NCI-H748 (cell line): ENCODE measurements around the gene PITRM1.

Experiments used
- DNase-seq: peaks from one replicate; lab custom pipeline; 2025; ENCODE audit not compliant: unreplicated experiment; lab: John Stamatoyannopoulos, UW

Gene PITRM1

DNA sequence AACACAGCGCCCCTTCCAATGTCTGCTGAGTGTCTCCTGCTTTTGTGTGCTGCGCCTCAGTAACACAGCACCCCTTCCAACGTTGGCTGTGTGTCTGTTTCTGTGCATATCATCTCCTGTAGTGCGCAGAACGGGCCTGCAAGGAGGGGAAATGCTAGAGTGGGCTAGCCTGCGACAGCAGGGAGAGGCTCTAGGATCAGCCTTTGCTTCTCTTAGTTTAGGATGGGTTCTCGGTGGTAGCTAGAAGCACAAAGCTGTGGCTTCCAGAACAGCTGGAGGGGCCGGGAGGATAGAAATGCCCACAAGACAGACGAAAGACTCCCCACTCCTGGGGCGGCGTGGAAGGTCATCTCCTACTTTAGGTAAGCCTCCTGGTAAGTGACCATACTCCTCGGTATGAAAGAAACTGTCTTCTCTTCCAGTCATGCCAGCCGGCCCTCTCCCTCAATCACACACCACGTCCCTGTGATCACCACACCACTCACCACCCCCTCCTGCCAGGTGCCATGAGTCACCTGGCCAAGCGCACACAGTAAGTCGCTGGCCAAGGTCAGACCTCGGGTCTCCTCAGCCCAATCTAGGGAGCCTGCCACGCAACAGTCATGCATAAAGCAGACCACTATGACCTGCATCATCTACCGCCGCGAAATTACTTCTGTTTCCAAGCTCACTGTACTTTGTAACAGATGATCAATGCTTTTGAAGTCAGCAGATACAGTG is 4.8 kb downstream of the PITRM1 start:
- DNase-seq = no peak

DNA sequence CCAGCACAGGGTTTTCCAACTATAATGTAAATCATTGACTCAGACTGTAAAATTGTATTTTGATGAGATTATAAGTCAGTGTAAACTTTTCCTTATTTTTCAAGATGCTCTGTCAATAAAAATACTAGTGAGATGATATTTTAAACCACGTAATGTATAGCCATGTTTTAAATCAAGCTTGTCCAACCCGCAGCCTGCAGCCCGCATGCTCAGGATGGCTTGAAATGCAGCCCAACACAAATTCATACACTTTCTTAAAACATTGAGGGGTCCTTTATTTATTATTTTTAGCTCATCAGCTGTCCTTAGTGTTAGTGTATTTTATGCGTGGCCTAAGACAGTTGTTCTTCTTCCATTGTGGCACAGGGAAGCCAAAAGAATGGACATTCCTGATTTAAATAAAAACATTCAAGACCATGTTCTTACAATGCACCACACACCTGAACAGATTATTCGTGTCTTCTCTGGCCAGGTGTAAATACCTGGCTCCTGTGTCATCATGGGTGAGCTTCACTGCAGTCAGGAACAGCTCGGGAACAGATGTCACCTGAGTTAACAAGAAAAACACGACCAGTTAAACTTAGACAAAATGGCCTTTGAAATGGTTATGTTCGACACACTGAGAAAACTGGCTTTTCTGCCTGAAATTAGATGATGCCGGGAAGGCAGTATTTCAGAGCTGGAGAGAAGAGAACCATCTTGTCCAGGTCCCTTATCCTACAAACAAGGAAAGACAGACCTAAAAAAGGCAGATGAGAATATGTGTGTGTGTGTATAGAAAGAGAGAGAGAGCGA is 5.9 kb downstream of the PITRM1 start:
- no peak for DNase-seq

DNA sequence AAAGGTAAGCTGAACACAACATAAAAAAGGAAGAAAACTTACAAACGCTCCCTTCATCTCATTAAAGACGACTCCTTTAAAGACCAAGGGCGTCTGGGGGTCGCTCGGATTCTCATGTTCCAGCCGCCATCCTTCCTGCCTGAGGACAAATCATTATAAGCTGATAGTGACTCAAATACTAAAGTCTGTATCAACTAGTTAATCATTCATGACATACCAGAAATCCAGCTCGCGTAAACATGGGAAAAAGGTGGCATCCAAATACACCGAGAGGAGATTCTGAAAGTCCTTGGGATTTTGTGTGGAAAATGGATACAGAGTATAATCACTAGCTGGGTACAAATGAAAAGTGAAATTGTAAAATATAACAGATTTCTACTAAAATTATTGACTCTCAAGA is 7.4 kb downstream of the PITRM1 start:
- no peak for DNase-seq

DNA sequence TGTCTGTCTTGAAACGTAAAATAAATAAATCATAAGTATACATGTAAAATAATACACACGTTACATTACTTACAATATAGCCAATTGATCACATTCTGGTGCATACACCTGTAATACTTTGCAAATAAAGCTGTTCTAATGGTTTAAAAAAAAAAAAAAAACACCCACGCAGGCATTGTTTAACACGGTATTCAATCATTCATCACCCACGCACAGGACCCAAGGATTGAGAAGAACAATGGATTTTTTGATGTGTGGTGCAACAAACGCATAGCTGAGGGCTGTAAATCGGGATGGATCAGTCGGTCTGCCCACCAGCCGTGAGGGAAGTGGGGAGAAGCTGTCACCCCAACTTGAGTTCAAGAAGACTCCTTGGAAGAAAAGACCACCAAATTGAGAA is 8.7 kb downstream of the PITRM1 start:
- no peak for DNase-seq

DNA sequence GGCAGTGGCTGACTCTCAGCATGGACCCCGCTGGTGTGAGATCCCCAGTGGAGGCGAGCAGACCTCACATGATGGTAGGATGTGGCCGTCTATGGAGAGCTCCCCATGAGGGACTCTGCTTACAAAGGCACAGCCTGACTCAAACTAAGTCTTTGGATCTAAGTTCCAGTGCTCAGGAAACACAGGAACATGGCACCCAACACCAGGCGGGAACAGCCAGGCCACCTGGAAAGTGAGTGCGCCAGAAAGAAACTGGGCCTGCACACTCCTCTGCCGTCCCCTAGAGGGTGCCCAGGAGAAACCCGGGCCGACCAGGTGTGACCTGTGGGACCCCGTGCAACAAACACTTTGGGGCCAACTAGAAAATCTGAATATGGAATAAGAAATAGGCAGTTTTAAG is 10.0 kb downstream of the PITRM1 start:
- no peak for DNase-seq

DNA sequence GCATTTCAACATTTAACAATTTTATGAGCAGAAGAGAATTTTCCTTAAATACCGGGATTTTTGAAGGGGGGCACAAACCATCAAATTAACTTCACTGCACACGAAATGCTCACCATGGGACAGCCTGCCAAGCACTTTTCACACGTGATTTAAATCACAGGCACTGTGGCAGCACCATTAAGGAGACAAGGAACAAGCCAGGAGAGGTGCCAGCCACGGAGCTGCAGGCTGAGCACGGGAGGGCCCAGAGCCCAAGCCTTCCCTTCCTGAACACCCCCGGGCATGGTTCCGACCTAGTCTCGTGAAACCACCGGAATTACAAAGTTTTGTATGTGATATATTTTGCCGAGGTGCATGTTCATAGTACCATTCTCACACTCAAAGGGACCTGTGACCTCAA is 13.4 kb downstream of the PITRM1 start:
- DNase-seq = no peak

DNA sequence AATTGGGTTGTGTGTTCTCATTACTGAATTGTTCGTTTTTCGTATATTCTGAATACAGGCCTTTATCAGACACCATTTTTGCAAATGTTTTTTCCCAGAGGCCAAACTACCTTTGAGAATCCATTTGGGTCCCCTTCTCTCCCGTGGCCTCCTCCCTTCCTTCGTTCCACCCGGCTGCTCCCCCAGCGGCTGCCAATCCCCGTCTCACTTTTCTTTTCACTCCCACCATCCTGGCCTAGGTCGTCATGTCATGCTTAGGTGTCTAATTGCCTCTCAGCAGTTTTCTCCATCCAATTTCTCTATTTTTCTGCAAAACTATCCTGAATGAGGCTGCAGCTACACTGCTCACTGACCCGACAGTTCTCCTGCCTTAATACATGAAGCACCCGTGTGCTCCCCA is 17.9 kb downstream of the PITRM1 start:
- DNase-seq = no peak

DNA sequence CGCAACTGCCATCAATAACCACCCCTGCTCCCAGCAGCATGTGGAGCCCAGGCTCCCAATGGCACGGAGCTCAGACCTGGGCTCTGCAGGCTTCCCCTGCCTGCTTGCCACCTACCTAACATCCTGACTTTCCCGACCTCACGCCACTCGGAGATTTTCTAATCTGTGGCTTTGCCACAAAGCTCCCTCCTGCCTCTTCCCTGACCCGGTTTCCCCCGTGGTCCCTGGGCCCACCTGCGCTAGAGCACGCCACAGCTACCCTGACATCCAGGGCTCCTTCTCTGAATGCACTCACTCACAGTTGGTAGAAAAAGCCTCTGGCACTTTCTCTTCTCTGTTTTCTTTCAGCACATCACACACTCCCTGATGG is 20.0 kb downstream of the PITRM1 start:
- no peak for DNase-seq

DNA sequence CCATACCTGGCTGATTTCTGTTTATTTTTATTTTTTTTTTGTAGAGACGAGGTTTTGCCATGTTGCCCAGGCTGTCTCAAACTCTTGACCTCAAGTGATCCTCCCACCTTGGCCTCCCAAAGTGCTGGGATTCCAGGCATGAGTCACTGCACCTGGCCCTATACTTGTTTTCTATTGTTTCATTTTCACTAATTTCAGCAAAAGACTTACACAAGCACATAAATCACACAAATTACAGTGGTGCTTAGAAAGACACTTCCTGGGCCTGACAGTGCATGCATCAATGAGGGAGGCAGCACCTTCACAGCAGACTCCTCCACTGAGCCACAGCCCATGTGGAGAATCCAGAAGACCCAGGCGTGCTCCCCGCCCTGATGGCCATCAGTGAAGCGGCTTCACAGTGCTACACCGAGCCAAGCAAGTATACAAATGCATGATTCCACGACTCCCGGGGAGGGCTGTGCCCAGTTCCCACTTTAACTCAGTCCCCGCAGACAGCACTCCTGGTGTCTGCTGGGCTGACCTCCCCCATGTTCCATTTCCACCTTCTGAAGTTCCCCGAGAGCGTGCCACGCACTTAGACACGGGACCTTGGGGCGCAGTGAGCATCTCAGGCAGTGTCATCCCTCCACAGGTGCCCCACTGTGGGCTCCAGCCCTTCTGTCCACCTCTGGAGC is 20.6 kb downstream of the PITRM1 start:
- no peak for DNase-seq

DNA sequence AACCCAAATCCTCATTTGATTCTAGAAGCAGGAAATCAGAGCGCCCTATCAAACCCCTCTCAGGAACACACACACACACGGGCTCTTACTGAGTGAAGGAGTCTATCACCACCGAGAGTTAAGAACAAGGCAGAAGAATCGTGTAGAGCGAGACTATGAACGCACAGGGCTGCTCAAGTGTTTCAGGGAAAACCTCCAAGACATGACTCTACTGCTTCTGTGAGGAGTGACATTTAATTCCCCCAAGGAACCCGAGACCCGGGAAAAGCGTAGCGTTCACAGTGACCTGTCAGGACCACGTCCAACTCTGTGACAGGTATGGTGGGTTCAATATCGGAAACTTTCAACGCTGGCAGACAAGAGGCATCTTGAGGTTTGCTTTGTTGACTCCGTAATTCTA is 21.6 kb downstream of the PITRM1 start:
- DNase-seq = no peak

DNA sequence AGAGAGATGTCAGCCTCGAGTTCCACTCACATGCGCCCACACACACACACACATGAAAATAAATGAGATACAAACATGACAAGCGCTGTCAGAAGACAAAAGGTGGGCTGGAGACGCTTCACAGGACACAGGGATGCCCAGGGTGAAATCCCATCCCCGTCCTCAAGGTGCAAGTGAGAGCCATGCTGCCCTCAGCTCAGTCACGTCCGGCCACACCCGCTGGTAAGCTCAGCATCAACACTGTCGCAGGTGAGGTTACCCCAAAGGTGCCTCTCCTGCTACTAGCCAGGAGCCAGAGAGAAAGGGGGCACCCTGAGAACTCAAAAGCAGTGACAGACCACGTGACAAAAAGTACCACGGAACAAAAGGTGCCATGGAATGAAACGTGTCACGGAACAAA is 22.2 kb downstream of the PITRM1 start:
- no peak for DNase-seq

DNA sequence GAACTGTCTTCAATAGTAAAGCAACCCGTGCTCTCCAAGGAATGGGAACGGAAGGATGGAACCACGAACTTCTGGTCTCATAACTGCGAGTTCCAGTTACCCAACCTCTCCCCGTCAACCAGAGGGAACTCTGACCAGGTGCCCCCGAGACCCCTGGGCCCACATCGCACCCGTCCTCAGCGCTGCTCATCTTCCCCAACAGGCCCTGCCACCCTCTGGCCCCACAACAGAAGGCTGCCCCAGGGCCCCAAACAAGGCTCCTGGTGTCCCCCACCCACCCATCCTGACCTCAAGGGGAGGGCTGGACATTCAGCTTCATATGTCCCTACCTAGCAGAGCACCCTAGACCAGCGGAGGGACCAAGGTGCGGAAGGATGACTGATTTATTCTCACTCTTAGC is 22.7 kb downstream of the PITRM1 start:
- no peak for DNase-seq

DNA sequence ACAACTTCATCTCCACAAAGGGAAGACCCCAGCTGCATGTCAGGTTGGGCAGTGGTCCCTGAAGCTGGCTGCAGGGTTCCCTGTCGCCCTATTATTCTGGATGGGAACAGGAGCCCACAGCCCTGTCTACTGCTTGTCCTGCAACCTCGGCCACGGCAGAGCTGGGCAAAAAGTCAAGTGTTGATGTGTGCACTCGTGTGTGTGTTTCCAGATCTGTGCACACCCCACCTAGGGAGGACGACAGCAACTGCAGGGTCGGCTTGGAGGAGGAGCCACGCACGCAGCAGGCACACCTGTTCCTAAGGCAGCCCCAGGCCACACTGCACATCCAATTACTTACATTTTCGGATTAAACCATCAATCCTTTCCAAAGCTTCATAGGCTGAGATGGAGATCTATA is 23.6 kb downstream of the PITRM1 start:
- no peak for DNase-seq

DNA sequence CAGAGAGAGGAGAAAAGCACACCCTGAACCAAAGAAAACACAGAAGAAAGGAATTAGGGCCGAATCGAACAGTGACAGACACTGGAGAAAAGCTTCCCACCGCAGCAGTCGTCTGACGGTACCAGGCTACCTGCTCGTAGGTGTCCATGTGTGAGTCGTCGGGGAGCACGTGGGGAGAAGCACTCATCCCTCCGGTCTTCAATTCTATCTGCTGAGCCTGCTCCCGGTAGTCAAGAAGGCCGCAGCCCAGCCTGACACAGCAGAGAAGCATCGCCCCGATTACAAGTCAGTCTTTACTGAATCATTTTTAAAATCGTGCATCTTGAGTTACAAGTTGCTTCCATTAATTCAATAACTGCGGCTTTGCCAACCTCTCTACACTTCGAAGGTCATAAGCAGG is 24.5 kb downstream of the PITRM1 start:
- DNase-seq = no peak

DNA sequence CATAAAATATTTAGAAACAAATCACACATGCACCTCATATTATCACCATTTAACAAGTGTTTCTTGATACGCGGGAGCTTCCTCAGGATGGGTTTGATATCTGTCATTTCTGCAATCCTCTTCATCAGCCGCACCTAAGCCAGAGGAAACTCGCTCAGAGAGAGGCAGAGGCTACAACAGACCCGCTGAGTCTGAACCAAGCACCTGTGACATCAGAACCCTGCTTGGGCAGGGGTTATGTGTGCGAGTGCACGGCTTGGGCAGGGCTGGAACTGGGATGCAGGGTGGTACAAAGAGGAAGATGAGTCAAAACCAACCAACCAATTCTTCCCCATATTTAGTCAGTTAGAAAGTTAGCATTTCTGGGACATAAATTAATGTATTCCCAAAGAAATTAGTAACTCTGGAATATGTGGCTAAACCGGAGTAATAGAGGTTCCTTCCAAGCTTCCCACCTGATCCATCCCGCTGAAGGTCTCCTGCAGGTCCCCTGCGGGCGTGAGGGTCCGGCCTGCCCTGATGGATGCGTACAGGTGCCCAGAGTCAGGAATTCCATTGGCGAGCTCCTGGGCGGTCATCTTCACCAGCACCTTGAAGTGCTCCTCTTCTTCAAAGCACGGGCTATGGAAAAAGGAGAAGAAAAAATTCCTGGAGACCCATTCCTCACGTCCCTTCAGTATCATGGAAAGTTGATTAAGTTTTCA is 25.3 kb downstream of the PITRM1 start:
- DNase-seq = no peak

DNA sequence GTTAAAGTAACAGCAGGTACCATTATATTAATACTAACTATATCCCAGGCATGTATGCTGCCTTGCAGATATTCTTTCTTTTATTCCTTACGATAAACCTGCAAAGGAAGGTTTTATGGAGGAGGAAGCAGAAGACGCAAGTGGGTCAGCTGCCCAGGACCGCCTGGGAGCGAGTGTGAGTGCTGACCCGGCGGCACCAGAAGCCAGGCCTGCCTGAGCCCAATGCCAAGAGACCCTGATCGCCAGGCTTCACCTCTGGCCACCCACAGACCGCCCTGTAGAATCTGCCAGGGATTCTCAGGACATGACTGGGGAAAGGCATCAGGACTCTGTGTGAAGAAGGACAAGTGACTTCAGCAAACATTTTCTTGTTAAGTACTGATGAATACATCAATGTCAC is 26.3 kb downstream of the PITRM1 start:
- no peak for DNase-seq

DNA sequence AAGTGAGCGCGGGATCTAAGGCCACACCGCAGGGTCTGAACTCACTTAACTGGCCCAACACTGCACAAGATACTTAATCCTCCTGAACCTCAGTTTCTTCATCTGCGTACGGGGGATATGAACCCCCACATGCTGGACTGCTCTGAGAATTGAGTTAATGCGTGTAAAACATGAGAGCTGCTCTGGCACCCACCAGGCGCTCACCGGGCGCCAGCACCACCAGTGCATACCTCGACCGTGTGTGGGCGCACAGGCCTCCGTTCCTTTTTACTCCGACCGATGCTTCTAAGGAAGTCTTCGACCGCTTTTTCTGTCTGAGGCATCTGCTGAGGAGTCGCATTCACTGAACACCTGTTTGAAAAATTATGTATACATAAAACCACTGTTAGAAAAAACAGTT is 27.2 kb downstream of the PITRM1 start:
- no peak for DNase-seq

DNA sequence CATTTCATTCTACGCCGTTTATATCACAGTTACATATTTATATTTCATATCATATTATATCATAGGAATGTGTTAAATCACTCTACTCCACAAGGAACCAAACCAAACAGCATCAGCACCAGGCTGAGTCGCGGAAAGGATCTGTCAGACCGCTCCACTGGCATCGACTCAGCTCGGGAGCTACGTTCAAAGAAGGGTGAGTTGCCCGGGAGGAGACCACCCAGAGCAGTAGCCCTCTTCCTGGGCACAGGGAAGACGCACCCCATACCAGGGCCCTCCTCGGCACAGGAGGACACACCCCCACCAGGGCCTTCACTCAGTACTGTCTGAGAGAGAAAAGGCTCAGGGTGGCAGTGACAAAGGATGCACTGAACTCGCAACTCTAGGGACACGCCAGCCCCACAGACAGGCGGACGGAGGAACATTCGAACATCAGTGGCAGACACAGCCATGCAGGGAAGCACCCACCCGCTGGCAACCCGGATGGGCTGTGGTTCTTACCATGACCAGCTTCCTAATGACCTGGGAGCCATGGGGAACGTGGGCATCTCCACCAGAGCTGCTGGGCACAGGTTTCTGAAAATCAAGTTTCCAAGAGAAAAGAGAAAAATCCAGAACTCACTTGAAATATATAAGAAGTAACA is 28.7 kb downstream of the PITRM1 start:
- DNase-seq = no peak

DNA sequence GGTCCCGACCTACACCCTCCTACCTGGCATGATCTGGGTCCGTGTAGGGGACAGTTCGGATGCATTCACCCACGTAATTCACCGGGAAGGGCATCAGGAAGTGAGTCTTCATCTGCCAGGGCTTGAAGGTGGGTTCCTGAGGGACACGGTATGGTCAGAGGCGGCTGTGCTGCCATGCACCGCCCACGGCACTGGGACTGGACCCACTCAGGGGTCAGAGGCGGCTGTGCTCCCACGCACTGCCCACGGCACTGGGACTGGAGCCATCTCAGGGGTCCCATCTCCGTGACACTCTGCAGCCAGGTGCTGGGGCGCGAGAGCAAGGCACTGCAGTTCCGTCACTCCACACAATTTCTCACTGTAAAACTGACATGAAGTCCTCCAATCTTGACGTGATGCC is 29.2 kb downstream of the PITRM1 start:
- no peak for DNase-seq

DNA sequence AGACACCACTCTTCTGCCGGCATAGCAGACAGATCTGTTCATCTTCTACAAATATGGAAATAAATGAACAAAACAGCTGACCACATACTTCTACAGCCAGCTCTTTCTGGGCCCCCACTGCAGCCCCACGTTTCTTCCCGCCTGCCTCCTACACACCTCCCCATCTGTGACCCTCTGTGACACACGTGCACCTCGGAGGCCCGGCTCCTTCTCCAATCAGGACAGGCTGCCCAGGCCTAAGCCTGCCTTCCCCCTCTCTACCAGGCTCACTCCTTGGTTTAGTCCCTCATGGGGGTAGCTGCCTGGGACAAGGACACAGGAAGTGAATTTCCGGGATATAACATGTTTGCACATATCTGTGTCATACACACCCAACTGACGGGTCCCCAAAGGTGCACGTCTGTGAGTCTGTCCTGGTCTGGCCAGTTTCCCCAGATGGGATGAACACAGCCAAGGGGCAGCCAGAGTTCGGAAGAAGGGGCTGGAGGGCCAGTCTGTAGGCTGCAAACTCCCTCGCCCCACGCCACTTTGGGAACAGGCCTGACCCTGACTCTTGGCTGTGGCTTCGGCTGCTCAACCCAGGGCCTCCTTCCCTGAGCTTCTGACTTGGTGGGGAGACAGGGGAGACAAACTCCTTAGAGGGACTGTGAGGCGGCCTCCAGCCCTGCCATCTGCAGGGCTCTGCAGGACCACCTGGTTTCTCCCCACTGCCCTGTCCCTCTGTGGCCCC is 30.3 kb downstream of the PITRM1 start:
- DNase-seq = no peak
